ENCODE data around the gene ZNF605.

DNA sequence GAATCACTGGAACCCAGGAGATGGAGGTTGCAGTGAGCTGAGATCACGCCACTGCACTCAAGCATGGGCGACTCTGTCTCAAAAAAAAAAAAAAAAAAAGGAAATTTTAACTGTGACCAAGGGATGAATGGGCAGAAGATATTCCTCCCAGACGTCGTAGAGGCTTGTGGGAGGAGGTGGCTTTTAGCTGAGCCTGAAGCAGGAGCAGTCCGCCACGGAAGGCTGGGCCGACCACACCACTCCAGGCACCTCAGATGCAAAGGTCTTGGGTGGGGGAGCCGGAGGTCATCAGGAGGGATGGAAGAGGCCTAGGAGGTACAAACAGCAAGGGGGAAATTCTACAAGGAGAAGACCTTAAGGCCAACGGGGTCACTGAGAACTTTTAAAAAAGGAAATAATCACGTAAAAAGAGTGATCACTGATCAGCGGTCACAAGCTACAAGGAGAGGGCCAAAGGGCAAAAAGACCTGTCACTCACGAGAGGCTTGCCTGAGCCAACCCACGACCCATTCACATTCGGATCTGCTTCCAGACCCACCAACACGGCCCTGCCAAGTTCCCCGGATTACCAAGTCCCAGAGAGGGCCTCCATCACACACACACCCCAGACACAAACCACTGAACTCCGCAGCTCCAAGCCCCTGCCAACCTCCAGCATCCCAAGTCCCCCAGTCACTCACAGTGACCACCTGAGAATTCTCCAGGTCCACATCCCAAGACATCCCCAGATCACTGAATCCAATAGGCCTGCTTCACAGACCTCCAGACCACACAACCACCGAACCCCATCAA, 3.5 kb downstream of the ZNF605 start:
- TF ChIP-seq EZH2phosphoT487 (IDR thresholded peaks at IDR 0.05; ENCODE audit: insufficient read depth, low read depth) (no peak), EZH2 (IDR thresholded peaks at IDR 0.05; ENCODE audit: insufficient read depth, poor library complexity, severe bottlenecking) (no peak)
